Nephron progenitor cell (in vitro differentiated cells): ENCODE data around the gene MYL6.
"Not testable (repeated sequence)": the region's sequence is repeated elsewhere in the genome, so short reads cannot be mapped to it uniquely, and the experiment has no call there.

Experiments used
- DNase-seq: peaks from one replicate; pipeline ENCODE4 v3.0.0; 2021
- H3K27ac Mint-ChIP-seq: 2 replicates; pipeline ENCODE4 v1.8.0; 2021; ENCODE audit warnings: mild to moderate bottlenecking, moderate library complexity, mixed read lengths
- H3K27me3 Mint-ChIP-seq: 2 replicates; pipeline ENCODE4 v1.8.0; 2021; ENCODE audit warnings: mild to moderate bottlenecking, low read depth, mixed read lengths; ENCODE audit not compliant: poor library complexity
- H3K36me3 Mint-ChIP-seq: 2 replicates; pipeline ENCODE4 v1.8.0; 2021; ENCODE audit warnings: low read depth, mixed read lengths
- H3K4me1 Mint-ChIP-seq: 2 replicates; pipeline ENCODE4 v1.8.0; 2021; ENCODE audit warnings: mixed read lengths
- H3K4me3 Mint-ChIP-seq: 2 replicates; pipeline ENCODE4 v1.8.0; 2021; ENCODE audit warnings: mild to moderate bottlenecking, moderate library complexity, mixed read lengths
- H3K9me3 Mint-ChIP-seq: 2 replicates; pipeline ENCODE4 v1.8.0; 2021; ENCODE audit warnings: mild to moderate bottlenecking, moderate library complexity, mixed read lengths
- CTCF ChIP-seq: fragments of 200-600 bp; sonication (generic); IDR thresholded peaks from 2 replicates; pipeline ENCODE4 v1.5.0; 2021; ENCODE audit warnings: antibody characterized with exemption

MYL6 gene

GRCh38 chr12:56189099-56189917, 31.1 kb downstream of the MYL6 start, which contains the start of gene SMARCC2:
Gene SMARCC2, minus strand, starts transcription at chr12:56189483. Its CDS starts 22 bp downstream, at chr12:56189461.
- TF ChIP-seq CTCF = peak; percentile 46
- H3K4me1 Mint-ChIP-seq = peaks cover 31% of the 10 kb centered on the region
- no peaks in the 10 kb centered on the region for H3K9me3 Mint-ChIP-seq
- peak within 1 kb of the TSS; percentile 99 for H3K27ac Mint-ChIP-seq
- peak within 1 kb of the TSS; percentile 92 for H3K4me3 Mint-ChIP-seq
- DNase-seq = peak; percentile 93
- peaks cover 25% of the 10 kb centered on the region for H3K36me3 Mint-ChIP-seq
- H3K27me3 Mint-ChIP-seq = peaks cover 4% of the 10 kb centered on the region

DNA sequence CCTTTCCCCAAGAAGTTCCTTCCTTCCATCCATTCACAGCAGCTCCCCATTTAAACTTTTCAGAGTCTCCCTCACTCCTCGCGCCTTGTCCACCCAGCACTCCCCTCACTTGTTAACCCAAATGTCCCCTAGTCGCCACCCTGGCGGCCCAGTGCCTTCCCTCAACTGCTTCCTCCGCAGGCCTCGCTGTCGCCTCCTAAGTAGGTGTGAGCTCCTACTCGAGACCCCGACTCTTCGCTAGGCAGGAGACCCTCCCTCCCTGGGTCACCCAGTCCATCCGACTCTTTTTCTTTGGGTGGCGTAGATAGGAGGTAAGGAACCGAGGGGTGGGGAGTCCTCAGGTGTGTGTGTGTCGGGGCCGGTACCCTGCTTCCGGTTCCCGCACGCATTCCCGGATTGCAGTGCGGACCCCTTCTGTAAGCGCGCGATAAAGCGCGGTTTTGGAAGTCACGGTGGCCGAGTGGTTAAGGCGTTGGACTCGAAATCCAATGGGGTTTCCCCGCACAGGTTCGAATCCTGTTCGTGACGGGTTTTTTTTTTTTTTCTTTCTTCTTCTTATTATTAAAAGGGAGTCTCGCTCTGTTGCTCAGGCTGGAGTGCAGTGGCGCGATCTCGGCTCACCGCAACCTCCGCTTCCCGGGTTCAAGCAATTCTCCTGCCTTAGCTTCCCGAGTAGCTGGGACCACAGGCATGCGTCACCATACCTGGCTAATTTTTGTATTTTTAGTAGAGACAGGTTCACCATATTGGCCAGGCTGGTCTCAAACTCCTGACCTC, 31.9 kb downstream of the MYL6 start:
- DNase-seq = peak; percentile 90
- peaks cover 23% of the 10 kb centered on the region for H3K36me3 Mint-ChIP-seq
- H3K27me3 Mint-ChIP-seq = peaks cover 4% of the 10 kb centered on the region

DNA sequence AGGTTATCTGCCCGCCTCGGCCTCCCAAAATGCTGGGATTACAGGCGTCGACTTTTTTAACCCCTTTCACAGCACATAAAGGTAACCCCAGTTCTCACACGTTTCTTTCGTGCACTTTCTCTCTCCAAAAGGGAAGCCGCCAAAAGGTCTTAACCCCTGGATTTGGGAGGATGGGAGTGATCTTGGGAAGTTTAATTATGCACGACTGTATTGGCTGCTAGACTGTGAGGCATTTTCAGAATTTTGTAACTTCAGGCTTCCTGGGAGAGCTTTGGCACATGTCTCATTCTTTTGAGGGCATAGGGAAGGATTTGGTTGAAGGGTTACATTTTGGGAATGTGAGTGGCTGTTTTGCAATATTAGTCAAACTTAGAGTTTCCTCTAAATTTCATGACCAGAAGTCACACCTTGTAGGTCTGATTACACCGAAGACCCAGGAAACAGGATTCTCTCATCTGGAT, 32.6 kb downstream of the MYL6 start:
- H3K36me3 Mint-ChIP-seq = peaks cover 20% of the 10 kb centered on the region
- peaks cover 31% of the 10 kb centered on the region for H3K4me1 Mint-ChIP-seq
- H3K9me3 Mint-ChIP-seq = no peaks in the 10 kb centered on the region
- H3K27me3 Mint-ChIP-seq = peaks cover 4% of the 10 kb centered on the region
- no peak for DNase-seq
- no peak overlapping the region for H3K27ac Mint-ChIP-seq
- no peak for TF ChIP-seq CTCF
- peak overlapping the region; percentile 92 for H3K4me3 Mint-ChIP-seq

More for the DNA sequence above, 31.9 kb downstream of the MYL6 start:
- no peak for TF ChIP-seq CTCF
- H3K27ac Mint-ChIP-seq = peak overlapping the region; percentile 99
- H3K4me3 Mint-ChIP-seq = peak overlapping the region; percentile 92
- peaks cover 31% of the 10 kb centered on the region for H3K4me1 Mint-ChIP-seq
- no peaks in the 10 kb centered on the region for H3K9me3 Mint-ChIP-seq

DNA sequence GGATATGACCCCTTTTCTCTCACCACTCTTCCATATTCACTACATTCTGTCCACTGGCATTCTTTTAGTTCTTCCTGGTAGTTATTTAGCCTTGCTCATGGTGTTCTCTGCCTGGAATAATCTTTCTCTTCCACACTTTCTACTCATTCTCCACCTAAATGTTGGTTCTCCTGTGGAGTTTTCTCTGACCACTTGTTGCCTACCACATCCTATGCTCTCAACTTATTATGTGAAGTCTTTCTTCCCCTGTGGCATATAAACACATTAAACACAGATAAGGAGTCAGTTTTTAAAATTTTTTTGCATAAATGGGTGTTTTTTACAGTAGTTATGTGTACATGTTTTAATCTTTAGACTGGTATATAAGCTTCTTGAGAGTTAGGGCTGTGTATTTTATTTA, 34.4 kb downstream of the MYL6 start:
- Mint-ChIP-seq H3K36me3 (peaks cover 10% of the 10 kb centered on the region), H3K4me1 (peaks cover 18% of the 10 kb centered on the region), H3K9me3 (no peaks in the 10 kb centered on the region), H3K27me3 (peaks cover 4% of the 10 kb centered on the region), H3K27ac (no peak overlapping the region), H3K4me3 (no peak overlapping the region)
- DNase-seq = no peak
- TF ChIP-seq CTCF = no peak

DNA sequence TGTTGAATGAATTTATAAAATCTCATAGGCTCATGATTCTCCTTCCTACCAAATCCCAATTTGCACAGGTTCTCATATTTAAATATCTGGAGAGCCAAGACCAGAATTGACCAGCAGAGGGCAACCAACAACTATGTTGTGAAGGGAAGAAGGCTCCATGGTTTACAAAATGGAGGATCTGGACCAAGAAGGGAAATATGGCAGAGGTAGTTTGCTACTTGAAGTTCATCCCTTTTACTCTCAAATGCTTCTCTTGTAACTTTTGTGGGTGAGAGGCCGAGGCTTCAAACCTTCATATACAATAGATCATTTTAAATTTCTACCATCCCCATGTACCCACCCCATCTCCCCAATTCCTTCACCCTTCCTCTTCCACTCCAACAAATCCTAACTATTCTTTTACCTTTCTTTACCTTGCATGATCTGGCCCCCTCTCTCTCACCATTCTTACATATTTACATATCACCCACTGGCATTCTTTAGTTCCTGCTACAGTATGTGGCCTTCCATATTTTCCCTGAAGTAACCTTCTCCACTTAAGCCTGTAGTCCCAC, 34.9 kb downstream of the MYL6 start:
- no peaks in the 10 kb centered on the region for H3K9me3 Mint-ChIP-seq
- peaks cover 13% of the 10 kb centered on the region for H3K4me1 Mint-ChIP-seq
- DNase-seq = peak; percentile 73
- H3K27me3 Mint-ChIP-seq = peaks cover 4% of the 10 kb centered on the region
- peaks cover 10% of the 10 kb centered on the region for H3K36me3 Mint-ChIP-seq
- TF ChIP-seq CTCF = peak; percentile 78
- H3K4me3 Mint-ChIP-seq = no peak overlapping the region
- H3K27ac Mint-ChIP-seq = peak overlapping the region; percentile 31

DNA sequence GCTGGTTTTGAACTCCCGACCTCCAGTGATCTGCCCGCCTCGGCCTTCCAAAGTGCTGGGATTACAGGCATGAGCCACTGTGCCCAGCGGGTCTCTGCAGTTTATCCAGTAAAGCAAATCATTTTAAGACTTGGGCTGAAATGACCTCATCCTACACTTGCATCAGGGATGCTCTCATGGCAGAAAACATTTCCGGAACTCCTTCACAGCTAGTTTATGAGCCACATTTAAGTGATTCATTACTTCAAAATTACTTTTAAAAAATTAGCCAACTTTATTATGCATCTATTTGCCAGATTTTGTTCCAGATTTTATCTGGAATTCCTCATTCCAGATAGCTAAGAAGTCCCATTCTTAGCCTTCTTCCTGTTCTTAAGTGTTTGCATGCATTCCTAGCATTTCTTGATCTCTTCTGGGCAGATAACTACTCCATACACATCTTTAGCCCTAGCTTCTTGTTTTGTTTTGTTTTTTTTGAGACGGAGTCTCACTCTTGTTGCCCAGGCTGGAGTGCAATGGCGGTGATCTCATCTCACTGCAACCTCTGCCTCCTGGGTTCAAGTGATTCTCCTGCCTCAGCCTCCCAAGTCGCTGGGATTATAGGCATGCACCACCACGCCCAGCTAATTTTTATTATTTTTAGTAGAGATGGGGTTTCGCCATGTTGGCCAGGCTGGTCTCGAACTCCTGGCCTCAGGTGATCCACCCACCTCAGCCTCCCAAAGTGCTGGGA, 38.8 kb downstream of the MYL6 start:
- not testable (repeated sequence) for H3K4me3 Mint-ChIP-seq, H3K36me3 Mint-ChIP-seq, H3K9me3 Mint-ChIP-seq, H3K27me3 Mint-ChIP-seq, H3K4me1 Mint-ChIP-seq, DNase-seq, H3K27ac Mint-ChIP-seq
